ENCODE results near the gene MRPS18B. TPM values are rescaled to one million over a fixed set of nuclear protein-coding genes. Genes with fewer than 3 reads are reported as not detected.

The MRPS18B gene
- total RNA-seq, 1 donor from 2014 or later, result 39.9 TPM

Small RNAs within 50 kb of the gene (small RNA-seq; reads per million reads assigned to genes)
- gene MIR877, result 0.81 reads per million, percentile 68 among the genes with 10 or more reads in this experiment

Other genes starting within 250 kb of the MRPS18B start
- gene HLA-E, start 128.3 kb upstream of the MRPS18B start, total RNA-seq, result 29.8 TPM
- gene GNL1, start 61.4 kb upstream of the MRPS18B start, total RNA-seq, result 38.1 TPM
- 13.6 TPM for gene PRR3, start 60.5 kb upstream of the MRPS18B start, total RNA-seq
- gene ABCF1, start 46.4 kb upstream of the MRPS18B start, total RNA-seq, result 17.5 TPM
- 55.7 TPM for gene PPP1R10, start 597 bp upstream of the MRPS18B start, total RNA-seq
- gene ATAT1, start 9.0 kb downstream of the MRPS18B start, total RNA-seq, result 38.4 TPM
- 18.4 TPM for gene C6orf136, start 29.3 kb downstream of the MRPS18B start, total RNA-seq
- gene DHX16, start 55.2 kb downstream of the MRPS18B start, total RNA-seq, result 20.9 TPM
- 34.5 TPM for gene PPP1R18, start 68.8 kb downstream of the MRPS18B start, total RNA-seq
- 1.2 TPM for gene NRM, start 73.1 kb downstream of the MRPS18B start, total RNA-seq
- gene MDC1, start 99.4 kb downstream of the MRPS18B start, total RNA-seq, result 12.5 TPM
- gene TUBB, start 102.5 kb downstream of the MRPS18B start, total RNA-seq, result 1,190 TPM
- 43.4 TPM for gene FLOT1, start 124.8 kb downstream of the MRPS18B start, total RNA-seq
- gene IER3, start 126.7 kb downstream of the MRPS18B start, total RNA-seq, result 3.0 TPM

All from occipital lobe (tissue), 2 donors.